IPS DF 6.9 (cell line): ENCODE data around the gene HNRNPUL1.
A peak's percentile ranks its signal among the peaks of the same experiment; 100 is the strongest.

Experiments
- DNase-seq: peaks from one replicate; pipeline ENCODE4 v3.0.0-alpha.2; 2013; ENCODE audit warnings: low read depth, low spot score
- H3K27ac ChIP-seq: one replicate; pipeline ENCODE4 v1.5.1; 2013; ENCODE audit warnings: low read length, control low read depth
- H3K27me3 ChIP-seq: 2 replicates; pipeline ENCODE4 v1.6.1; 2013; ENCODE audit warnings: mild to moderate bottlenecking, low read length; ENCODE audit not compliant: control insufficient read depth, insufficient read depth
- H3K36me3 ChIP-seq: 2 replicates; pipeline ENCODE4 v1.6.1; 2013; ENCODE audit warnings: low read length; ENCODE audit not compliant: control insufficient read depth, insufficient read depth
- H3K4me1 ChIP-seq: 2 replicates; pipeline ENCODE4 v1.6.1; 2013; ENCODE audit warnings: low read length; ENCODE audit not compliant: control insufficient read depth, insufficient read depth
- H3K4me3 ChIP-seq: 2 replicates; pipeline ENCODE4 v1.5.1; 2013; ENCODE audit warnings: mild to moderate bottlenecking, low read length
- H3K9me3 ChIP-seq: 2 replicates; pipeline ENCODE4 v1.6.1; 2013; ENCODE audit warnings: low read length, inconsistent platforms; ENCODE audit not compliant: control insufficient read depth, insufficient read depth
- WGBS: extraction: QIAGEN DNeasy Blood & Tissue Kit; methylation state at CpG from one replicate; pipeline ENCODE4 v1.1.7; 2013; ENCODE audit warnings: mixed read lengths, missing lambda C conversion rate; ENCODE audit not compliant: insufficient read length, insufficient coverage; 5-methylcytosine and 5-hydroxymethylcytosine counted together

Gene HNRNPUL1

DNA sequence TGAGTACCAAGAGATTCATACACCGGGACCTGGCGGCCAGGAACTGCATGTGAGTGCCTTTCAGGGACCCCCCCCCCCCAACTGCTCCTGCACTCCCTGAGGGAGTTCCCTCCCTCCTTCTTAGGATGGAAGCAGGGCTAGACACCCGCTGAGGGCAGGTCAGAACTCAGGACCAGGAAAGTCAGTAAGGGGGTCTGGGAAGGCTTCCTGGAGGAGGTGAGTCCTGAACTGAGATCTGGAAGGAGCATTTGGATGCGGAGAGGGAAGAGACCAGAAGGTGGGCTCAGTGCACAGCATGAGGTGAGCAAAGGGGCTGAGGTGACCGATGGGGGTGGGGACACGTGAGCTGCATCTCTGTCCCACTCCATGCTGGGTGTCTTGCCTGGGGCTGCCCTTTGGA is 10.5 kb upstream of the HNRNPUL1 start:
- WGBS, result no CpG with 5 or more reads among the region's 6 CpGs
- H3K36me3 ChIP-seq, result peaks cover 23% of the 10 kb centered on the region; the same call in 1 of the 2 replicates
- H3K4me3 ChIP-seq, result no peak overlapping the region
- H3K27me3 ChIP-seq, result no peaks in the 10 kb centered on the region
- H3K27ac ChIP-seq, result no peak overlapping the region
- no peaks in the 10 kb centered on the region for H3K4me1 ChIP-seq
- DNase-seq, result no peak
- no peaks in the 10 kb centered on the region for H3K9me3 ChIP-seq

DNA sequence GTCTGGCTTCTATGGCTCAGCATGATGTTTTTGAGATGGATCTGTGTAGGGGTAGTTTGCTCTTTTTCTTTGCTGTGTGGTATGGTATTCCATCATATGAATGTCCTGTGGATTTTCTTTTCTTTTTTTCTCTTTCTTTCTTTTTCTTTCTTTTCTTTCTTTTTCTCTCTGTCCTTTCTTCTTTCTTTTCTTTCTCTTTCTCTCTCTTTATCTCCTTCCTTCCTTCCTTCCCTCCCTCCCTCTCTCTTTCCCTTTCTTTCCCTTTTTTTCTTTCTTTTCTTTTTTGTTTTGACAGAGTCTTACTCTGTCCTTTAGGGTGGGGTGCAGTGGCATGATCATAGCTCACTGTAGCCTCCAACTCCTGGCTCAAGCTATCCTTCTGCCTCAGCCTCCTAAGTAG is 9.0 kb upstream of the HNRNPUL1 start:
- Histone ChIP-seq H3K36me3 (peaks cover 27% of the 10 kb centered on the region; the same call in 1 of the 2 replicates), H3K27me3 (no peaks in the 10 kb centered on the region), H3K4me1 (no peaks in the 10 kb centered on the region), H3K27ac (no peak overlapping the region), H3K9me3 (no peaks in the 10 kb centered on the region), H3K4me3 (no peak overlapping the region)
- no peak for DNase-seq

DNA sequence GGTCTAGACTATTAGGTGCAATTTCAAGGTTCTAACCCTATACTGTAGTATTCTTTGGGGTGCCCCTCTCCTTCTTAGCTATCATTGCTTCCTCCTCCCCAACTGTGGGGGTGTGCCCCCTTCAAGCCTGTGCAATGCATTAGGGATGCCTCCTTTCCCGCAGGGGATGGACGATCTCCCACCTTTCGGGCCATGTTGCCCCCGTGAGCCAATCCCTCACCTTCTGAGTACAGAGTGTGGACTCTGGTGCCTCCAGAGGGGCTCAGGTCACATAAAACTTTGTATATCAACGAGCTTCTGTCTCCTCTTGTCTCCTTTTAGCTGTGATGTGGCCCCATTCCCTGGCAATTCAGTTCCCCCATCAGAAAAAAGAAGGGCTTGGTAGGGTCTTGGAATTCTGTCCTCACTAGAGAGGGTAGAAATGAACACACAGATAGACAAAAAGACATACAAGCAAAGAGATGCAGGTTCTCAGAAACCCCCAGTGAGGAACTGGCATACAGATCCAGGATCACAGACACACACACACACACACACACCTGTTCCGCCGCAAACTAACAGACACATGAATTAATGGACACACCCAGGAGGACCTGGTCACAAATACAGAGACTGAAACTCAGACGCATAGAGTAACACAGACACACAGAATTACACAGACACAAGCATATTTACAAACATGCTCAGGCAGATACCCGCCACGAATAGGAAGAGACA is 2.5 kb upstream of the HNRNPUL1 start:
- no CpG with 5 or more reads among the region's 10 CpGs for WGBS
- Histone ChIP-seq H3K4me1 (no peaks in the 10 kb centered on the region), H3K36me3 (peaks cover 16% of the 10 kb centered on the region; the same call in 1 of the 2 replicates), H3K27ac (no peak overlapping the region), H3K9me3 (no peaks in the 10 kb centered on the region), H3K27me3 (no peaks in the 10 kb centered on the region), H3K4me3 (peak overlapping the region; percentile 18; the same call in 1 of the 2 replicates)
- no peak for DNase-seq

DNA sequence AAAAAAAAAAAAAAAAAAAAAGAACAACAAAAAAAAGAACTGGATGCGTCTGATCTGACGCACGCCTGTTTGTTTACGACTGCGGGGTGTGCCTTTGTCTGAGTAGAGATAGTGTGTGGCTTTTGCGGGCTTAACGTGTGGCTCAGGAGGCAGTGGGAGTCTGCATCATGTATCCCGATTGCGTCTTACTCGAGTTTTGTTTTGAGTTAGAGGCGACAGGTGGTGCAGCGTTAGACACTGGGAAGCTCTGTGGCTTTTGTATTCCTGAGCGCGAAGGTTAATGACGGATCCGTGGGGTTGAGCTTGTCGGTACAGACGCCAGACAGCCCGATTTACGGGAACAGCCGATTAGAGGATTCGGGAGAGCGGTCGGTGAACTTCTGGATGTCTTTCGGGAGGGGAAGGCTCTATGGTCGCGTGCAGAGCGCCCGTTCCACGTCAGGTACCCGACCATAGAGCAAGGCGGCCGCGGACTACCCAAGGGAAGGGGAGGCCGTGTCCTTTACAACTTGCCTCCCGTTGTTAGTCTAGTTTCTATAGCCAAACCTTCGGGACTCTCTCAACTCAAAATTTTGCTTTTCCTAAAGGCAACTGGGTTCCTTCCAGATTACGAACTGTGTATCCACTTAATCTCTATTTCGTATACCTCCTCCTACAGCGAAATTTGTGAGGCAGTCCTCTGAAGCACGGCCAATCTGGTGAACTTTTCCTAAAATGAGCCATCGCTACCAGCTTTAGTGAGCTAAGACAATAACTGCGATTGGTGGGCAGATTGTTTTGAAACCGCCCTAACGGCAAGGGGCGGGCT is 926 bp upstream of the HNRNPUL1 start:
- H3K4me3 ChIP-seq, result peak overlapping the region; percentile 38
- no peak overlapping the region for H3K27ac ChIP-seq
- H3K4me1 ChIP-seq, result no peaks in the 10 kb centered on the region
- no CpG with 5 or more reads among the region's 46 CpGs for WGBS
- no peaks in the 10 kb centered on the region for H3K9me3 ChIP-seq
- H3K27me3 ChIP-seq, result no peaks in the 10 kb centered on the region
- peaks cover 10% of the 10 kb centered on the region; the same call in 1 of the 2 replicates for H3K36me3 ChIP-seq
- DNase-seq, result no peak

DNA sequence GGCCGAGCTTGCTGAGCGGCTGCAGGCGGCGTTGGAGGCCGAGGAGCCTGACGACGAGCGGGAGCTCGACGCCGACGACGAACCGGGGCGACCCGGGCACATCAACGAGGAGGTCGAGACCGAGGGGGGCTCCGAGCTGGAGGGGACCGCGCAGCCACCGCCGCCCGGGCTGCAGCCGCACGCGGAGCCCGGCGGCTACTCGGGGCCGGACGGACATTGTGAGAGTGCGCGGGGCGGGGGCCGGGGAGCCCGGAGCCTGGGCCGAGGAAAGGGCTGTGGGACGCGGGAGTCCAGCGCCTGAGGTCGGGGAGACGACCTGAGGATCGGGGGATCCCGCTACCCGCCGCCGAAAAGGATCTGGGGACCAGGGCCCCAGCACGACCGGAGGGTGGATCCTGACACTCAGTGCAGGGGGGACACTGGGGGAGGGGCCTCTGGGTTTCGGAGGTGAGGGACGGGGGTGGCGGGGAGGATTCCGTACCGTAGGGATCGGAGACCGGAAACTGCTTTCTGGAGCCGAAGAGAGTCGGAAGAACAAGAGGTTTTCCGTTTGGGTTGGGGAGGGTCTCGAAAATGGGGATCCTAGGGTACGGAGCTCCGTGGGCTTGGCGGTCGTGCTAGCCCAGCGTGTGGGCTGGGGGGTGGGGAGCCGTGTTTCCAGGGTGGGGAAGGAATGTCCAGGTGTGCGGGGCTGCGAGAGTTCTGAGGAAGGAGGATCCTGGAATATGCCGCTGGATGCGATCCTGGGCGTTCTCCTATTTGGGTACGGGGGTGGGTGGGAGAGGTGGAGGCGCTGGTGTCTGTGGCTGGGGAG is 616 bp downstream of the HNRNPUL1 start:
- WGBS, result no CpG with 5 or more reads among the region's 75 CpGs
- peaks cover 8% of the 10 kb centered on the region; the same call in 1 of the 2 replicates for H3K36me3 ChIP-seq
- H3K27me3 ChIP-seq, result no peaks in the 10 kb centered on the region
- no peaks in the 10 kb centered on the region for H3K4me1 ChIP-seq
- peak overlapping the region; percentile 88 for H3K4me3 ChIP-seq
- no peak overlapping the region for H3K27ac ChIP-seq
- H3K9me3 ChIP-seq, result no peaks in the 10 kb centered on the region
- no peak for DNase-seq

DNA sequence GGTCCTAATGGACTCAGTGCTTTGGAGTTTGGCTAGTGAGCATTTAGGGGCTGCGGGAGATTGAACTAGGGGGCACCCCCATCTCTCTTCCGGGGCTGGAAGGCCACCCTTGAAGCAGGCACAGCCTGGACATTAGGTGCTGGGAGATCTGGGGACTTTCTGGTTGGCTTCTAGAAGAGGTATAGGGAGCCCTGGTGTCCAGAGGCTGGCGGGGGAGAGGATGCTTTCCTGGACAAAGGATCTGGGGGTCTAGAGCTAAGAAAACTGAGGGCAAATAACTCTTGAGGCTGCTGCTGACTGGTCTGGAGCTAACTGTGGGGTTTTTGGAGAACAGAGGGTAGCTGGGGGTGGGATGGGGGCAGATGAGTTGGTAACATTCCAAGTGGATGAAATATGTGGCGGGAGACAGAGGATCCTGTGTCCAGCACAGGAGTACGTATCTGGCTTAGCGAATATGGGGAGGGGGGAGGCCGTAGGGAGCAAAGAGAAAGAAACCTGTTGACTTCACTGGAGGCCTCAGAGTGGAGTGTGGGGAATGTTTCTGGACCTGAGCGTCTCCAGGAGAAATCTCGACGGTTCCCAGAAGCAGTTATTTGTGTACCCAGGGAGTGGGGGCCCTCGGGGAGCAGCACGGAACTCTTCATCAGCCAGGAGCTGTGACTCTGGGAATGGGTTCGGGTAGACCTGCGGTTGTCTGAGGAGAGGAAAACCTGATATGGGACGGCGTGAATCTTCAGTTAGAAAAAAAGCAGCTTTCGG is 1.4 kb downstream of the HNRNPUL1 start:
- peaks cover 10% of the 10 kb centered on the region for H3K36me3 ChIP-seq
- WGBS, result no CpG with 5 or more reads among the region's 17 CpGs

DNA sequence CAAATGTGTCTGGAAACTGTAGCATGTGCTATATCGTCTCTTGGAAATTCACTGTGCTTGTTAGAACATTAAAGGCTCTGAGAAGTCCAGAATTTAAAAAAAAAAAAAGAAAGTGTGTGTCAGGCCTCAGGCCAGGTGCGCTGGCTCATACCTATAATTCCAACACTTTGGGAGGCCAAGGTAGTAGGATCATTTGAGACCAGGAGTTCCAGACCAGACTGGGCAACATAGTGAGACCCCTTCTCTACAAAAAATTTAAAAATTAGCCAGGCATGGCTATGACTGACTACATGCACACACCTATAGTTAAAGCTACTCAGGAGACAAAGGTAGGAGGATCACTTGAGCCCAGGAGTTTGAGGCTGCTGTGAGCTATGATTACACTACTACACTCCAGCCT is 4.9 kb downstream of the HNRNPUL1 start:
- H3K27ac ChIP-seq, result no peak overlapping the region
- H3K27me3 ChIP-seq, result no peaks in the 10 kb centered on the region
- no peak for DNase-seq
- WGBS, result no CpG with 5 or more reads among the region's 2 CpGs
- no peaks in the 10 kb centered on the region for H3K9me3 ChIP-seq
- no peak overlapping the region for H3K4me3 ChIP-seq
- no peaks in the 10 kb centered on the region for H3K4me1 ChIP-seq
- H3K36me3 ChIP-seq, result peaks cover 41% of the 10 kb centered on the region

More for the DNA sequence above, 1.4 kb downstream of the HNRNPUL1 start:
- Histone ChIP-seq H3K4me1 (no peaks in the 10 kb centered on the region), H3K9me3 (no peaks in the 10 kb centered on the region), H3K27ac (no peak overlapping the region), H3K4me3 (peak overlapping the region; percentile 88; the same call in 1 of the 2 replicates), H3K27me3 (no peaks in the 10 kb centered on the region)
- DNase-seq, result no peak

DNA sequence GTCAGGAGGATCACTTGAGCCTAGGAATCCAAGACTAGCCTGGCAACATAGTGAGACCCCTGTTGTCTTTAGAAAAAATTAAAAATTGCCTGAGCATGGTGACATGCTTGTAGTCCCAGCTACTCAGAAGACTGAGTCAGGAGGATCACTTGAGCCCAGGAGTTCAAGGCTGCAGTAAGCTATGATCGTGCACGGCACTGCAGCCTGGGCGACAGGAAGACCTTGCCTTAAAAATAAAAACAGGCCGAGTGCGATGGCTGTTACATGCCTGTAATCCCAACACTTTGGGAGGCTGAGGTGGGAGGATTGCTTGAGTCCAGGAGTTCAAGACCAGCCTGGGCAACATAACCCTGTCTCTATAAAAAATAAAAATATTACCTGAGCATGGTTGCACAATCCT is 5.4 kb downstream of the HNRNPUL1 start:
- Histone ChIP-seq H3K27ac (no peak overlapping the region), H3K4me1 (no peaks in the 10 kb centered on the region), H3K27me3 (no peaks in the 10 kb centered on the region), H3K9me3 (no peaks in the 10 kb centered on the region), H3K4me3 (no peak overlapping the region), H3K36me3 (peaks cover 46% of the 10 kb centered on the region)
- no CpG with 5 or more reads among the region's 5 CpGs for WGBS
- DNase-seq, result no peak

DNA sequence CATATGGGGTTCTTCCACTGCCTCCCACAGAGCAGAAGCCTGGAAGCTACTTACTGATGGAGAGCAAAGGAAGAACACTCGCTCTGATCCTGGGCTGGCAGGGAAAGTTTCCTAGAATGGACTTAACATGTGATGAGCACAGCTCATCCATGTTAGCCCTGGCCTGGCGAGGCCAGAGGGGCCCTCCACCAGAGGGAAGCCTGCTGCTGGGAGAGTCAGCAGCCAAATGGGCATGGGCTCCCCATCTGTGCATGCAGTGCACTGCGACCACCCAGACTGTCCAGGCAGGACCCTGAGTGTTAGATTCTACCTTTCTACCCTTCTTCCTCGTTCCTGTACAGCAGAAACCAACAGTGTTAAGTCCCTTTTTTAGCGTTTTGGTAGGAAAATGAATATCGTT is 8.9 kb downstream of the HNRNPUL1 start:
- DNase-seq, result no peak
- Histone ChIP-seq H3K36me3 (peaks cover 61% of the 10 kb centered on the region), H3K27me3 (no peaks in the 10 kb centered on the region; the same call in 1 of the 2 replicates), H3K27ac (no peak overlapping the region), H3K4me3 (no peak overlapping the region), H3K9me3 (no peaks in the 10 kb centered on the region; the same call in 1 of the 2 replicates), H3K4me1 (no peaks in the 10 kb centered on the region)
- WGBS, result 100% methylated on average over 1 of the region's 6 CpGs
